ENCODE results near the gene RHOA.

DNA sequence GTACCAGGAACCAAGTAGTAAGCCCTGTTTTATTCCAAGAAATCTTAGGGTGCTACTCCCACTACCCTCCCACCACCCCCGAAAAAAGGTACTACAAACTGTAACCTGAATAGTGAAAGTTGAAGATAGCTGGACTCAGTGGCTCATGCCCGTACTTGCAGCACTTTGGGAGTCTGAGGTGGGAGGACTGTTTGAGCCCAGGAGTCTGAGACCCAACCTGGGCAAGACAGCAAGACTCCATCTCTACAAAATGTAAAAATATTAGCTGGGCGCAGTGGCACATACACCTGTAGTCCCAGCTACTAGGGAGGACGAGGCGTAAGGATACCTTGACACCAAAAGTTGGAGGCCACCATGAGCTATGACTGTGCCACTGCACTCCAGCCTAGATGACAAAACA is 7.9 kb downstream of the RHOA start:
- TF ChIP-seq EZH2phosphoT487 (IDR thresholded peaks at IDR 0.05; ENCODE audit: insufficient read depth, low read depth) (no peak), EZH2 (IDR thresholded peaks at IDR 0.05; ENCODE audit: insufficient read depth, poor library complexity, severe bottlenecking) (no peak)
